HG03066 (cell line): ENCODE measurements around the gene EEF1AKMT4.
A peak's percentile ranks its signal among the peaks of the same experiment; 100 is the strongest.

Experiments
- ATAC-seq: cut with Tn5 transposase; IDR thresholded peaks from one replicate; pipeline ENCODE4 v1.9.1; 2021; ENCODE audit warnings: low read depth; ENCODE audit not compliant: unreplicated experiment

EEF1AKMT4 gene

GRCh38 chr3:184296616-184297015 is 47.1 kb downstream of the EEF1AKMT4 start:
- ATAC-seq: no peak

- ATAC-seq: peak; percentile 95
Measured at GRCh38 chr3:184298759-184299487, 49.5 kb downstream of the EEF1AKMT4 start, which contains the start of gene PSMD2. PSMD2 (plus strand) TSS chr3:184299241; CDS start chr3:184299267, 26 bp downstream.

GRCh38 chr3:184299488-184300377 is 50.3 kb downstream of the EEF1AKMT4 start:
- ATAC-seq: no peak

- ATAC-seq: no peak
Measured at GRCh38 chr3:184300378-184300720, 50.9 kb downstream of the EEF1AKMT4 start.

- ATAC-seq: no peak
Measured at GRCh38 chr3:184305577-184305976, 56.1 kb downstream of the EEF1AKMT4 start.

GRCh38 chr3:184306341-184306972 is 57.0 kb downstream of the EEF1AKMT4 start:
- no peak for ATAC-seq

- no peak for ATAC-seq
Measured at GRCh38 chr3:184307915-184308314, 58.4 kb downstream of the EEF1AKMT4 start.
